Epithelial cell of proximal tubule (primary cell): ENCODE results near the gene ACP1. TPM values are rescaled to one million over a fixed set of nuclear protein-coding genes. Genes with fewer than 3 reads are reported as not detected.

ENCODE experiments used
- DNase-seq: peaks from one replicate; pipeline ENCODE4 v3.0.0-alpha.2; 2011; ENCODE audit warnings: low read depth
- H3K4me3 ChIP-seq: 2 replicates; pipeline ENCODE4 v1.5.1; 2011; ENCODE audit warnings: low read depth, mild to moderate bottlenecking, low read length
- total RNA-seq: library from RNA; depleted of rRNA; stranded (reverse); fragments of >200 nt; gene quantifications from 2 replicates; pipeline ENCODE4 v1.2.3, GENCODE V29; 2015
- TF ChIP-seq, protein P1 (sequence below): conservative IDR thresholded peaks from 2 replicates; pipeline ENCODE4 v1.5.1; 2012; ENCODE audit warnings: low read depth, mild to moderate bottlenecking, low read length

The ACP1 gene
- 100 and 111 TPM in 2 replicates for total RNA-seq

DNA sequence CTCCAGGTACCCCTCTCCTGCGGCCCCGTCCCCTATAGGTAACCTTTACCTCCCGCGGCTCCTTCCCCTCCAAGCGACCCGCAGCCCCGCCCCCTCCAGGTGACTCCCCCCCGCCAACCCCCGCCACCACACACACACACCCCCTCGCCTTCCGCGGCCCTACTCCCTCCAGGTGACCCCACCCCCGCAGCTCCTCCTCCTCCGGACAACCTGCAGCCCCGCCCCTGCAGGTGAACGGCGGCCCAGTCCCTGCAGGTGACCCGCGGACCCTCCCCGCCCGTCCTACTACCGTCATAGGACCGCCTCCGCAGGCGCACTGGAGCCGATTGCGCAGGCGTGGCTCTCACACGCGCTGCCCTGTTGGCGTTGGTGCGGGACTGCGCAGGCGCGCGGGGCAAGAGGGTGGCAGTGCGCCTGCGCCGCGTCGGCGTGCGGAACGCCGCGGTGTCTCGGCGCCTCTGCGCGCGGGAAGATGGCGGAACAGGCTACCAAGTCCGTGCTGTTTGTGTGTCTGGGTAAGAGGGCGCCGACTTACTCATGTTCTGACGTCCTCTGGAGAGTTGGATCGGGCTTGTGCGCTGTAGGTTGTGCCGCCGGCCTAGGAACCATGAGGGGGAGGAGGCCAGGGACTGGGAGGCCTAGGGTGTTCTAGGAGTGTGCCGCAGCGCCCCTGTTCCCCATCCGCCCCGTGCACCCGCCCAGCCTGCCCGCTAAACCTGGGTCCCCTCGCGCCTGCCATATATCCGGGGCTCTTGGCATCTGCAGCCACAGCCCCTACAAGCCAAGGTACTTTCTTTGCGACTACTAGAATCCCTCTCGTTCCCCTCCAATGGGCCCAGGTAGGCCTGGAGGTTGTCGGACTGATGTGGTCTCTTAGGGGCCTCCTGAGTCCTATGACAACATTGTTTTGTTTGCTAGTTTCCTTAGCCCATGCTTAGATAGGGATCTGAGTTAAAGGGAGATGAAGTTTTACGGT, at the start of gene ACP1:
Gene ACP1 (plus strand): TSS at position 455 of the 976 bp plus-strand sequence. CDS start 18 bp downstream, at position 473.
- DNase-seq, result no peak
- H3K4me3 ChIP-seq, result peak within 1 kb of the TSS; percentile 89
- TF ChIP-seq, protein P1, sequence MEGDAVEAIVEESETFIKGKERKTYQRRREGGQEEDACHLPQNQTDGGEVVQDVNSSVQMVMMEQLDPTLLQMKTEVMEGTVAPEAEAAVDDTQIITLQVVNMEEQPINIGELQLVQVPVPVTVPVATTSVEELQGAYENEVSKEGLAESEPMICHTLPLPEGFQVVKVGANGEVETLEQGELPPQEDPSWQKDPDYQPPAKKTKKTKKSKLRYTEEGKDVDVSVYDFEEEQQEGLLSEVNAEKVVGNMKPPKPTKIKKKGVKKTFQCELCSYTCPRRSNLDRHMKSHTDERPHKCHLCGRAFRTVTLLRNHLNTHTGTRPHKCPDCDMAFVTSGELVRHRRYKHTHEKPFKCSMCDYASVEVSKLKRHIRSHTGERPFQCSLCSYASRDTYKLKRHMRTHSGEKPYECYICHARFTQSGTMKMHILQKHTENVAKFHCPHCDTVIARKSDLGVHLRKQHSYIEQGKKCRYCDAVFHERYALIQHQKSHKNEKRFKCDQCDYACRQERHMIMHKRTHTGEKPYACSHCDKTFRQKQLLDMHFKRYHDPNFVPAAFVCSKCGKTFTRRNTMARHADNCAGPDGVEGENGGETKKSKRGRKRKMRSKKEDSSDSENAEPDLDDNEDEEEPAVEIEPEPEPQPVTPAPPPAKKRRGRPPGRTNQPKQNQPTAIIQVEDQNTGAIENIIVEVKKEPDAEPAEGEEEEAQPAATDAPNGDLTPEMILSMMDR, result no peak

DNA sequence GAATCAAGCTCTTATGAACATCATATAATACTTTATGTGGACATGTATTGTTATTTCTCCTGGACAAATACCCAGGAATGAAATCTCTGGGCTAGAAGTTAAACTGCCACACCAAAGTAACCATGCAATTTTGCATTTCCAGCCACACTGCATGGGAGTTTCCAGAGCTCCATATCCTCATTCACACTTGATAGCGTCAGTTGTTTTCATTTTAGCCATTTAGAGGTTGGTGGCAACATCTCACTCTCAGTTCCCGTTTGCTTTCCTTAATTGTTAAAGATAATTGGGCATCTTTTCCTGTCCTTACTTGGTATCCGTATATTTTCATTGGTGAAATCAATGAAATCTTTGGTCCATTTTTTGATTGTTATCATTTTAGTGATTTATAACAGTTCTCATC, 48.7 kb upstream of the ACP1 start:
- no peak overlapping the region for H3K4me3 ChIP-seq
- TF ChIP-seq, protein P1, result no peak
- no peak for DNase-seq

DNA sequence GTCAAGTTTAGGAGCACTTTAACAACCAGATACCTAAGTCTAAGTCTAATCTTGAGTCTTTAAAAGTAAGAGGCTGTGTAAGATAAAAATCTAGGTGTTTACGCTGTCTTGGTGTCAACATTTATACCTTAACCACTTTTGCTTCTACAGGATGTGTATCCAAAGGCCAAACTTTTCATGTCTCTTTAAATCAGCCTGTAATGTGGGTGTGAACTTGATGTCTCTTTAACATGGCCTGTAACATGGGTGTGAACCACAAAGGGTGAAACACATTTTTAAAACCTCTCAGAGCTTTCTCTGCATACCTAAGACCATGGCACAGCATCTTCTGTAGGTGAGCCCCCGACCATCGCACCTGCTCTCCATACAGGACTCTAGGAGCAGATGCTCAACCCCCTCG, 41.3 kb upstream of the ACP1 start:
- TF ChIP-seq, protein P1, result no peak
- H3K4me3 ChIP-seq, result no peak overlapping the region
- no peak for DNase-seq

DNA sequence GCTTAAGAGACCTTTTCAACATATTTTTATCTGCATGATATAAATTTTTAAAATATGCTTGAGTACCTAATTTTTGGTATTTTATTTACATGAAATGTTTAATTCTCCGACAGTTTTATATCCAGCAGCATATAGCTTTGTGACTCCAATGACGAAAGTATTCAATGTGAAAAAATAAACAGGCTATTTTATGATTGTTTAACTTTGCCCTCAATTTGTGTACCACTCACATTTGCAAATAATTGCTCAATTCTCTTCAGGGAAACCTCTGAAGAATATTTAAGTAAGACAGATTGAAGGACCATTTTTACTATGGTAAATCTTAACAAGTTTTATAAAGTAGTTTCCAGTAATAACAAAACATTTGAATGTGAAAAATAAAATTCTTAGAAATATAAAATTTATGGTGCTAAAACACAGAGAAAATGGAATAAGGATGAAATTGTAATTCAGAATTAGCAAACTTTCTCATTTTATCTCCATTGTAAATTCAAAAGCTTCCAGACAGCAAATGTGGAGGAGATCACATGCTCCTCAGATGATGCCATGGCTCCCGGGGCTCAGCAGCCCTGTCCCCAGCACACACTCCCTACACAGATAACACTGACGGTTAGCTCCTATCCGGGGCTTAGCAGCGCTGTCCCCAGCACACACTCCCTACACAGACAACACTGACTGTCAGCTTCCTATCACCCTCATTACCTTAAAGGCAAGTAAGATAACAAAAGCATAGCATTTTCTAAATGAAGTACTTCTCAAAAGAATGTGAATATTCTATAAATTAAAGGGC, 40.6 kb upstream of the ACP1 start:
- DNase-seq, result no peak
- H3K4me3 ChIP-seq, result no peak overlapping the region
- TF ChIP-seq, protein P1, result no peak

DNA sequence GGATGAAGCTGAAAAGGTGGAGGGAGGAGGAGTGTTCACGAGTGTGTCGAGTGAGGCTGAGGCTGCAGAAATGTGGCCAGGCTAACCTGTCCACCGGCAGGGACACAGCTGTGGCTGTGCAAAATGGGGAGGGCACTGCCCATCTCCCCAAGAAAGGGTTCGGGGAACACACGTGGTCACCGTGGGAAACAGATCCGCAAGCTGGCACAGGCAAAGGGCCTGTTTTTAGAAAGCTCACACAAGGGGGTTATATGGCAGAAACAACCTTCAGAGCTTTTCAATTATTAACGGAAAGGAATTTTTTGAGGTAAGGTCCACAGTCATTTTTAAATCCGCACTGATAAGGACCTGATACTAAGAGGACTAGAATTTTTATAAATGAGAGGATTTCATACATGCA, 36.6 kb upstream of the ACP1 start:
- DNase-seq, result no peak
- TF ChIP-seq, protein P1, result no peak
- H3K4me3 ChIP-seq, result no peak overlapping the region

DNA sequence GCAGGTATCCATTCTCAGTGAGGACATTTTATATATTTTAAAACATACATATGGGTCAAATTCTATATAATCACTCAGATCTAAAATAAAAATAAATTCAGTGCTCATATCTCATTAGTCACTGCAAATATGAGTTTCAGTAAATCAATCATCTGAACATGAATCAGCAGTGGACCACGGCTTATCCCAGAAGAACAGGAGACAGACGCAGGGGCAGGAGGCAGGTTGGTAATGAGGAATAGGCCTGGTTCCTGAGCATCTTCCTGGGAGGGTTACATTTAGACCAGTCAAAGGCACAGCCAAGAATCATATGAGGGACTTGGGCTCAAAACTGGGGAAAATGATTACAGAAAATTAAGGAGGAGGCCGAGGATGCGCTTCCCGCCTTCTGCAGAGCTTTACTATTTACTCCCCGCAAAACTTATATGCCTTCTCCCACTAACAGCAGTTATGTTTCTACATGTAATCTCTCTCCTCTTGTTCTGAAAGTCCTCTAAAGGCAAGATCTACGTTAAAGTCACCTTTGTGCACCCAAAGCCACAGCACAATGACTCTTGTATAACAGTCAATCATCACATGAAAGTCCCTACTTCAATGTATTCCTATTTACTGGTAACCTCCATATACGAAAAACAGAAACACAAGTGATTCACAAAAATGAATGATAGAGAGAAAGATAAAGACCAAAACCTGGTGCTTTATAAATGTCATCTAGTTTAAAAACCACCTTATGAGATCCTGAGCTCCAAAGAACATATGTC, 36.0 kb upstream of the ACP1 start:
- no peak overlapping the region for H3K4me3 ChIP-seq
- TF ChIP-seq, protein P1, result no peak
- DNase-seq, result no peak
